ENCODE data around the gene ZSCAN23. TPM values are rescaled to one million over a fixed set of nuclear protein-coding genes. Genes with fewer than 3 reads are reported as not detected.
A peak's percentile ranks its signal among the peaks of the same experiment; 100 is the strongest.

Gene ZSCAN23
- total and polyA plus RNA-seq, 9 of the 15 experiments (the other 6 are each of a cell fraction or from before 2014, with no cell fraction given), result 0.05 to 0.29 (median 0.21) TPM; not detected in 1

GRCh38 chr6:28488916-28489365, 45.6 kb upstream of the ZSCAN23 start (continued):
- peak; percentile 89 for TF ChIP-seq THRB (CRISPR knock-in tag; conservative IDR thresholded peaks at IDR 0.05)
- peak; percentile 25; the same call in 1 of the 2 replicates for TF ChIP-seq ZNF75A (CRISPR knock-in tag; IDR thresholded peaks at IDR 0.05)
- TF ChIP-seq TBL1XR1 (IDR thresholded peaks at IDR 0.05; ENCODE audit: low read length in 2 of 2), result peak in 1 of 2 experiments; percentile 98; a peak in 2 of 4 replicates
- TF ChIP-seq GATA2 (CRISPR knock-in tag; IDR thresholded peaks at IDR 0.05), result 0 out of 2 replicates have a peak, but pooled peaks have one; percentile 31
- no peak for TF ChIP-seq CBX2 (IDR thresholded peaks at IDR 0.05; ENCODE audit: insufficient read depth, low read length, poor library complexity, severe bottlenecking)
- TF ChIP-seq ZBTB9 (CRISPR knock-in tag; IDR thresholded peaks at IDR 0.05), result peak; percentile 69
- 0 out of 2 replicates have a peak, but pooled peaks have one; percentile 70 for TF ChIP-seq NBN (IDR thresholded peaks at IDR 0.05; ENCODE audit: low read depth)
- peak; percentile 21; the same call in 1 of the 2 replicates for TF ChIP-seq ZNF644 (tag; IDR thresholded peaks at IDR 0.05; ENCODE audit: low read depth)
- TF ChIP-seq NCOA2 (IDR thresholded peaks at IDR 0.05; ENCODE audit: partially characterized antibody in 2 of 2), result peak in 1 of 2 experiments; percentile 56
- TF ChIP-seq ZNF24 (IDR thresholded peaks at IDR 0.05), result 0 out of 2 replicates have a peak, but pooled peaks have one; percentile 21
- peak; percentile 65; the same call in 1 of the 2 replicates for TF ChIP-seq RFX5 (IDR thresholded peaks at IDR 0.05; ENCODE audit: low read depth, low read length)
- peak; percentile 6; the same call in 1 of the 2 replicates for TF ChIP-seq MAFF (IDR thresholded peaks at IDR 0.05; ENCODE audit: low read length)
- TF ChIP-seq SPI1 (IDR thresholded peaks at IDR 0.05; ENCODE audit: borderline replicate concordance, low read depth, low read length), result no peak
- TF ChIP-seq ELF1 (tag; IDR thresholded peaks at IDR 0.05), result peak; percentile 84
- peak; percentile 92 for TF ChIP-seq DACH1 (IDR thresholded peaks at IDR 0.05; ENCODE audit: partially characterized antibody)
- no peak for TF ChIP-seq MEIS2 (IDR thresholded peaks at IDR 0.05; ENCODE audit: partially characterized antibody)
- peak; percentile 36; the same call in 1 of the 2 replicates for TF ChIP-seq GABPA (tag; conservative IDR thresholded peaks at IDR 0.05; ENCODE audit: low read depth)
- TF ChIP-seq SMARCA5 (IDR thresholded peaks at IDR 0.05), result no peak
- no peak for TF ChIP-seq ZNF512 (tag; IDR thresholded peaks at IDR 0.05)
- TF ChIP-seq STAT6 (CRISPR knock-in tag; IDR thresholded peaks at IDR 0.05), result 0 out of 2 replicates have a peak, but pooled peaks have one; percentile 40
- 0 out of 2 replicates have a peak, but pooled peaks have one; percentile 17 for TF ChIP-seq PHF21A (IDR thresholded peaks at IDR 0.05; ENCODE audit: borderline replicate concordance, low read depth)
